Mucosa of rectum (tissue), 2 donors: ENCODE measurements around the gene PCDH8.

ENCODE experiments used
- H3K27ac ChIP-seq, 2 donors: one replicate each; pipeline ENCODE4 v1.7.0; 2013; ENCODE audit warnings: inconsistent platforms in 2 of 2, low read depth in 2 of 2, low read length in 2 of 2
- H3K27me3 ChIP-seq, 2 donors: one replicate each; pipeline ENCODE4 v1.7.0; 2013; ENCODE audit warnings: low read length in 2 of 2; ENCODE audit not compliant: control insufficient read depth in 2 of 2, insufficient read depth in 2 of 2
- H3K36me3 ChIP-seq, 2 donors: one replicate each; pipeline ENCODE4 v1.7.0; 2013; ENCODE audit warnings: low read length in 2 of 2; ENCODE audit not compliant: control insufficient read depth in 2 of 2, insufficient read depth in 2 of 2
- H3K4me1 ChIP-seq, 2 donors: one replicate each; pipeline ENCODE4 v1.7.0; 2013; ENCODE audit warnings: low read length in 2 of 2, mild to moderate bottlenecking in 1 of 2; ENCODE audit not compliant: control insufficient read depth in 2 of 2, insufficient read depth in 2 of 2
- H3K4me3 ChIP-seq, 2 donors: one replicate each; pipeline ENCODE4 v1.7.0; 2013; ENCODE audit warnings: low read length in 2 of 2
- H3K9ac ChIP-seq, 2 donors: one replicate each; pipeline ENCODE4 v1.7.0; 2013; ENCODE audit warnings: low read length in 2 of 2, low read depth in 1 of 2, mild to moderate bottlenecking in 1 of 2
- H3K9me3 ChIP-seq, 2 donors: one replicate each; pipeline ENCODE4 v1.7.0; 2013; ENCODE audit warnings: low read length in 2 of 2; ENCODE audit not compliant: control insufficient read depth in 2 of 2
- donor health status: healthy.
- donor health status: Normal muscosa, but diverticular disease.

The PCDH8 gene, protein sequence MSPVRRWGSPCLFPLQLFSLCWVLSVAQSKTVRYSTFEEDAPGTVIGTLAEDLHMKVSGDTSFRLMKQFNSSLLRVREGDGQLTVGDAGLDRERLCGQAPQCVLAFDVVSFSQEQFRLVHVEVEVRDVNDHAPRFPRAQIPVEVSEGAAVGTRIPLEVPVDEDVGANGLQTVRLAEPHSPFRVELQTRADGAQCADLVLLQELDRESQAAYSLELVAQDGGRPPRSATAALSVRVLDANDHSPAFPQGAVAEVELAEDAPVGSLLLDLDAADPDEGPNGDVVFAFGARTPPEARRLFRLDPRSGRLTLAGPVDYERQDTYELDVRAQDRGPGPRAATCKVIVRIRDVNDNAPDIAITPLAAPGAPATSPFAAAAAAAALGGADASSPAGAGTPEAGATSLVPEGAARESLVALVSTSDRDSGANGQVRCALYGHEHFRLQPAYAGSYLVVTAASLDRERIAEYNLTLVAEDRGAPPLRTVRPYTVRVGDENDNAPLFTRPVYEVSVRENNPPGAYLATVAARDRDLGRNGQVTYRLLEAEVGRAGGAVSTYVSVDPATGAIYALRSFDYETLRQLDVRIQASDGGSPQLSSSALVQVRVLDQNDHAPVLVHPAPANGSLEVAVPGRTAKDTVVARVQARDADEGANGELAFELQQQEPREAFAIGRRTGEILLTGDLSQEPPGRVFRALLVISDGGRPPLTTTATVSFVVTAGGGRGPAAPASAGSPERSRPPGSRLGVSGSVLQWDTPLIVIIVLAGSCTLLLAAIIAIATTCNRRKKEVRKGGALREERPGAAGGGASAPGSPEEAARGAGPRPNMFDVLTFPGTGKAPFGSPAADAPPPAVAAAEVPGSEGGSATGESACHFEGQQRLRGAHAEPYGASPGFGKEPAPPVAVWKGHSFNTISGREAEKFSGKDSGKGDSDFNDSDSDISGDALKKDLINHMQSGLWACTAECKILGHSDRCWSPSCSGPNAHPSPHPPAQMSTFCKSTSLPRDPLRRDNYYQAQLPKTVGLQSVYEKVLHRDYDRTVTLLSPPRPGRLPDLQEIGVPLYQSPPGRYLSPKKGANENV

DNA sequence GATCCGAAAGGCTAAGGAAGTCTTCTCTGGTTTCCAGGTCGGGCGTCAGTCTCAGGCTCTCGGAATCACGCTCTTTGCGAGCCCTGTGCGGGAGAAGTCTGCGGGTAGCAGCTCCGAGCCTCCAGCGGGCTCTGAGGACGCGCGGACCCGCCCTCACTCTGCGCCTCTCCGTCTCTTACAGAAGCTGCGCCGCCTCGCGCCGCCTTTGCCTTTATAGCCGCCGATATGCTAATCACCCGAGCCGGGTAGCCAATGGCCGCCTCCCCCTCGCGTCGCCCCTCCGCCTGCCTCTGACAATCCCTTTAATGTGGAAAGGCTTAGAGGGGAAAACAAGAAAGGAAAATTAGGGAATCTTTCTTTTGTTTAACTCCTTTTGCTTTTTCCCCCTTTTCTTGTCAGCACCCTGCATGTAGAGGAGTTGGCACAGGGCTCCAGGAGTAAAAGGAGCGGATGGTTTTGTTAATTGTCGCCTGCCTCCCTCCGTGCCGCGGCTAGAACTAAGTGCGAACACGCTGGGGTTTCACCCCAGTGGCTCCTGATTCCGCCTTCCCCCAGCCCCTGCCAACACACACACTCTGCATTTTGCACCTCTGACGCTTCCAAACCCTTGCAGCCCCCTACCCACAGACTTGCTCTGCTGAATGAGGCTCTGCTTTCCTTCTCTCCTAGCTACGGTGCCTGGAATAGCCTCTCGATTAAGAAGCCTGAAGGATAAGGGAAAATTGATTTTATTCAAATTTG, at the start of gene PCDH8:
Gene PCDH8, minus strand, starts transcription at position 186 of the 741 bp plus-strand sequence. CDS start 204 bp downstream, outside the sequence.
- Histone ChIP-seq H3K27me3 (peaks cover 33 to 34% of the 10 kb centered on the region in 2 donors), H3K4me1 (peaks cover 7 to 11% of the 10 kb centered on the region in 2 donors), H3K36me3 (no peaks in the 10 kb centered on the region), H3K4me3 (no peak within 1 kb of the TSS), H3K9ac (no peak within 1 kb of the TSS), H3K9me3 (no peaks in the 10 kb centered on the region), H3K27ac (no peak within 1 kb of the TSS)

- Histone ChIP-seq H3K9me3 (no peaks in the 10 kb centered on the region), H3K27ac (no peak overlapping the region), H3K9ac (no peak overlapping the region), H3K27me3 (peaks cover 0 to 3% of the 10 kb centered on the region in 2 donors), H3K4me3 (no peak overlapping the region), H3K4me1 (no peaks in the 10 kb centered on the region), H3K36me3 (no peaks in the 10 kb centered on the region)
Observed at GRCh38 chr13:52896827-52897659, 48.6 kb upstream of the PCDH8 start.

DNA sequence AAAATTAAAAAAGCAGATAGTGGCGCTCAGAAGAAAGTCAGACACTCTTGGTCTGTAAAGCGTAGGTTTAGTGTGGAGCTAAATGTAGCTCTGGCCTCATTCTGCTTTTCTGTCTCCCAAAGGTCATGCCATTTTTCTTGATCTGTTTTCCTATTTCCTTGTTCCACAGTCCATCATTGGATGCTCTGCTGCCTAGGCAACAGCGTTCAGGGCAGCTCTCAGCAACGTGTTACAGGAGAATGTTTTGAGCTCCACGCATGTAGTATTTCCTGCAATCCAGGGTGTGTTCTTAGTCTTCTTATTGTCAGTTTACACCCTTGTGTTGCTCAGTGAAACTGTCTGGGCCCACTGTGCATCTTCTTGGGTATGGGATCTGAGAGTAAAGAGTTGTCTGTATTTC, 46.0 kb upstream of the PCDH8 start:
- Histone ChIP-seq H3K9me3 (no peaks in the 10 kb centered on the region), H3K27ac (no peak overlapping the region), H3K4me1 (no peaks in the 10 kb centered on the region), H3K9ac (no peak overlapping the region), H3K27me3 (peaks cover 0 to 3% of the 10 kb centered on the region in 2 donors), H3K4me3 (no peak overlapping the region), H3K36me3 (no peaks in the 10 kb centered on the region)

DNA sequence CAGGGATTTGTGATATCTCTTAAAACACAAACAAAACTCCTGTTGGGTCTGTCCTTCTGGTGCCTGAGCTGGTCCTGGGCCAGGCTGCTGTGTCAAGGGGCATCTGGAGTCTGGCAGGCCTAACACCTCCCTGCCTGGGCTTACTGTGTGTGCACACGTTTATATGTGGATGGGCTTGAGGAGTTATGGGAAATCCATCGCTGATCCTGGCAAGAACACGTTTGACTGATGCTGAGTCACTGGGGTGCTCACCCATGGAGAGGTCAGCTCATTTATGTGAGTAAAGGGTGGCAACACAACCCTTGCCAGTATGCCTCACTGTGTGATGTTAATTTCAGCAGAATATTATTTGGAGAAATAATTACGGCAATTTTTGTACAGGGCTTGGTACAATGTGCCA, 44.5 kb upstream of the PCDH8 start:
- Histone ChIP-seq H3K4me3 (no peak overlapping the region), H3K36me3 (no peaks in the 10 kb centered on the region), H3K27me3 (peaks cover 0 to 3% of the 10 kb centered on the region in 2 donors), H3K27ac (no peak overlapping the region), H3K4me1 (no peaks in the 10 kb centered on the region), H3K9ac (no peak overlapping the region), H3K9me3 (no peaks in the 10 kb centered on the region)

DNA sequence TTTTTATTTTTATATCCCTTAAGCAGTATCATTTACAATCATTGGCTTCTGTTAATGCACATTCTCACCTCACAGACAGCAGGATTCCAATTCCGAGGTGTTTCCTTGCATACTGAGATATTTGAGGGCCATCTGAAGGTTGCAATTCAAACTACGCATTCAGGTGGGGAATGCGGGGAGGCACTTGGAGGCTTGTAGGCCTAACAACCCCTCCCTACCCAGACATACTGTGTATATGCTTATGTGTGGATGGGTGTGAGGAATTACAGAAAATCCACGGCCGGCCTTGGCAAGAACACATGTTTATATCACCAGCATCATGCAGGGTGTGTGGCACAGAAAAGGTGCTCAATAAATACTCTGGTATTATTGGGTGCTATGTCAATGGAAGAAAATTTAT, 43.3 kb upstream of the PCDH8 start:
- Histone ChIP-seq H3K4me1 (no peaks in the 10 kb centered on the region), H3K36me3 (no peaks in the 10 kb centered on the region), H3K27ac (no peak overlapping the region), H3K27me3 (peaks cover 0 to 3% of the 10 kb centered on the region in 2 donors), H3K9ac (no peak overlapping the region), H3K4me3 (no peak overlapping the region), H3K9me3 (no peaks in the 10 kb centered on the region)

- no peaks in the 10 kb centered on the region for H3K27me3 ChIP-seq
- H3K36me3 ChIP-seq: no peaks in the 10 kb centered on the region
- no peak overlapping the region for H3K27ac ChIP-seq
- H3K4me3 ChIP-seq: no peak overlapping the region
- no peak overlapping the region for H3K9ac ChIP-seq
- H3K4me1 ChIP-seq: no peaks in the 10 kb centered on the region
- no peaks in the 10 kb centered on the region for H3K9me3 ChIP-seq
Observed at GRCh38 chr13:52887165-52887564, 38.7 kb upstream of the PCDH8 start.

DNA sequence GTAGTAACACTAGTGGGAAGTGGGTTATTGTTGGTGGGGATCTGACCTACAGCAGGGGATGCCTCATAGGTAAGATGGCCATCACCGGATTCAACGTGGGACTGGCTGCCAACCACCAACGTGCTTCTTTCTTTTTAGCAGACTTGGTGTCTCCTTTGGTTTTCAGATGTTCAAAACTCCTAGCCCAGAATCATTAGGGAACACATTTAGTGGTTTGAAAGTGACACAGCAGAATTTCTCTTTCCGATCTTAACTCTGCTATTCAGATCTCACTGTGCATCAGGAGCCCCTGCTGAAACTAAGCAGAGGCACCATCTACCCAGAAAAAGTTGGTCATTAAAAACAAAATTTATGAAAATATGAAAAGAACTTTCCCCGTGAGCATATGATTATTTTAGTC, 36.7 kb upstream of the PCDH8 start:
- H3K9ac ChIP-seq: no peak overlapping the region
- H3K27me3 ChIP-seq: peaks cover 0 to 4% of the 10 kb centered on the region in 2 donors
- no peaks in the 10 kb centered on the region for H3K4me1 ChIP-seq
- no peak overlapping the region for H3K4me3 ChIP-seq
- no peaks in the 10 kb centered on the region for H3K9me3 ChIP-seq
- no peaks in the 10 kb centered on the region for H3K36me3 ChIP-seq
- no peak overlapping the region for H3K27ac ChIP-seq

- Histone ChIP-seq H3K27me3 (peaks cover 0 to 4% of the 10 kb centered on the region in 2 donors), H3K36me3 (no peaks in the 10 kb centered on the region)
Observed at GRCh38 chr13:52884429-52885010, 36.1 kb upstream of the PCDH8 start.

GRCh38 chr13:52882785-52883184, 34.3 kb upstream of the PCDH8 start:
- Histone ChIP-seq H3K27me3 (peaks cover 0 to 4% of the 10 kb centered on the region in 2 donors), H3K9me3 (no peaks in the 10 kb centered on the region), H3K4me1 (no peaks in the 10 kb centered on the region), H3K27ac (no peak overlapping the region), H3K9ac (no peak overlapping the region), H3K4me3 (no peak overlapping the region), H3K36me3 (no peaks in the 10 kb centered on the region)

More at GRCh38 chr13:52884429-52885010, 36.1 kb upstream of the PCDH8 start:
- Histone ChIP-seq H3K9ac (no peak overlapping the region), H3K9me3 (no peaks in the 10 kb centered on the region), H3K27ac (no peak overlapping the region), H3K4me1 (no peaks in the 10 kb centered on the region), H3K4me3 (no peak overlapping the region)
